Heart left ventricle (tissue), 16 donors: ENCODE results near the gene CYB561D1. TPM values are rescaled to one million over a fixed set of nuclear protein-coding genes. Genes with fewer than 3 reads are reported as not detected.
A peak's percentile ranks its signal among the peaks of the same experiment; 100 is the strongest.

Source experiments
- ATAC-seq, 4 donors: fragments of 200-7000 bp; cut with Tn5 transposase; one replicate each; pipeline ENCODE4 v1.9.1; 2020 to 2022; ENCODE audit warnings: moderate library complexity in 4 of 4, mild to moderate bottlenecking in 3 of 4, moderate number of reproducible peaks in 1 of 4
- DNase-seq, 5 donors: peaks; one replicate each; pipeline ENCODE4 v3.0.0-alpha.2; 2020
- H3K27ac ChIP-seq, 12 donors: fragments of 200-600 bp; sonication (generic) in 4 of 12; one replicate each; pipeline versions ENCODE4 v1.5.0 to v1.8.0; 2016 to 2022; ENCODE audit warnings: mild to moderate bottlenecking in 2 of 12
- H3K27me3 ChIP-seq, 9 donors: fragments of 200-600 bp; sonication (generic) in 2 of 9; one replicate each; pipeline versions ENCODE4 v1.5.1 to v1.8.0; 2016 to 2022; ENCODE audit warnings: mild to moderate bottlenecking in 3 of 9
- H3K36me3 ChIP-seq, 9 donors: fragments of 200-600 bp; sonication (generic) in 2 of 9; one replicate each; pipeline versions ENCODE4 v1.5.0 to v1.8.0; 2018 to 2022; ENCODE audit warnings: mild to moderate bottlenecking in 2 of 9
- H3K4me1 ChIP-seq, 12 donors: fragments of 200-600 bp; sonication (generic) in 4 of 12; one replicate each; pipeline versions ENCODE4 v1.5.0 to v1.8.0; 2016 to 2022; ENCODE audit warnings: mild to moderate bottlenecking in 3 of 12
- H3K4me3 ChIP-seq, 12 donors: fragments of 200-600 bp; sonication (generic) in 4 of 12; one replicate each; pipeline versions ENCODE4 v1.5.0 to v1.8.0; 2017 to 2022; ENCODE audit warnings: mild to moderate bottlenecking in 9 of 12, moderate library complexity in 4 of 12
- H3K9me3 ChIP-seq, 12 donors: fragments of 200-600 bp; sonication (generic) in 4 of 12; one replicate each; pipeline versions ENCODE4 v1.5.0 to v1.8.0; 2016 to 2022; ENCODE audit warnings: mild to moderate bottlenecking in 1 of 12
- CTCF ChIP-seq, 12 donors: fragments of 200-600 bp; sonication (generic) in 4 of 12; IDR thresholded peaks; one replicate each; pipeline versions ENCODE4 v1.5.0 to v1.8.0; 2018 to 2022; ENCODE audit warnings: antibody characterized with exemption in 12 of 12, mild to moderate bottlenecking in 5 of 12
- POLR2A ChIP-seq, 2 donors: fragments of 450-650 bp; IDR thresholded peaks; one replicate each; pipeline ENCODE4 v1.6.1; 2017; ENCODE audit warnings: antibody characterized with exemption in 2 of 2, mild to moderate bottlenecking in 2 of 2, moderate library complexity in 2 of 2
- WGBS, 4 donors: extraction: QIAGEN DNeasy Blood & Tissue Kit in 2 of 4; methylation state at CpG; one replicate each; pipeline versions ENCODE4 v1.1.5 to v1.1.7; 2013 to 2018; 5-methylcytosine and 5-hydroxymethylcytosine counted together
- intact Hi-C, 10 donors: fragments of 100-400 bp; cut with DNase I; formaldehyde crosslinking; loops; one replicate each; pipeline versions ENCODE4 v1.11.1 to v1.14.2; 2022
- polyA plus RNA-seq, 2 donors: library from polyadenylated mRNA; stranded (reverse); fragments of 200-250 nt; gene quantifications; one replicate each; pipeline ENCODE4 v1.2.3, GENCODE V29; 2013
- total RNA-seq, 9 donors: library from RNA; depleted of rRNA in 2 of 9; stranded (reverse); fragments of >200 nt in 2 of 9; fragmentation: NEBNext Ultra II Directional in 3 of 9; extraction: Animal tissue kit (Norgen Biotek cat#: 25700) in 3 of 9; gene quantifications; one replicate each; pipeline versions ENCODE4 v1.1.0 to v1.2.4, GENCODE V29; 2016 to 2023
- donor health status: ischemic (EF 13 %, LVEDD 7.1; RV severe dilation, severe dysfunction).
- donor health status: healthy with polysubstance abuse.
- donor health status: DM: no; HTN: yes; CAD: no.
- donor health status: DM: no; HTN: no; CAD: no.
- donor health status: ischemic (EF 25% LVEDD 6.9; RV normal size, moderate dysfunction).
- donor health status: ischemic (EF 25% LVEDD 5.7; RV mildly dilated, moderate dysfunction).
- donor health status: healthy.
- donor health status: DM: yes; HTN: yes; CAD: no.
- donor health status: ischemic (EF 35%, LVEDD 5.7; RV mildly dilated, moderate dysfunction).
- donor health status: nonischemic (EF 11% LVEDD 7.7; RV severe dilation, severe dysfunction).
- donor health status: DM: yes; HTN: yes; CAD: no.
- donor health status: PGD.
- donor health status: ischemic (EF 29% LVEDD 5.4; RV normal size, mild dysfunction).
- donor health status: nonischemic (EF 23%, LVEDD 6.1; RV moderate dilation, normal function).

The CYB561D1 gene
- total and polyA plus RNA-seq, 11 donors: 2.1 to 8.4 (median 5.1) TPM

- peaks cover 0 to 34% (median 6%) of the 10 kb centered on the region in 12 donors for H3K4me1 ChIP-seq
Observed at GRCh38 chr1:109499661-109500536, 6.0 kb downstream of the CYB561D1 start.

GRCh38 chr1:109500941-109501381 lies 7.1 kb downstream of the CYB561D1 start:
- ATAC-seq: no peak
- Histone ChIP-seq H3K4me3 (no peak overlapping the region), H3K27ac (peak overlapping the region in 2 of 12 donors; percentile 51 to 60), H3K36me3 (peaks cover 0 to 51% (median 29%) of the 10 kb centered on the region in 9 donors), H3K9me3 (no peaks in the 10 kb centered on the region), H3K27me3 (no peaks in the 10 kb centered on the region), H3K4me1 (peaks cover 0 to 28% (median 2%) of the 10 kb centered on the region in 12 donors)
- DNase-seq: no peak
- TF ChIP-seq POLR2A (IDR thresholded peaks at IDR 0.05): no peak
- TF ChIP-seq CTCF (IDR thresholded peaks at IDR 0.05): no peak
- 45 to 53% (median 50%) methylated on average over 5 of the region's 5 CpGs for WGBS, 4 donors
- intact Hi-C loops: no loop called here

More at GRCh38 chr1:109499661-109500536, 6.0 kb downstream of the CYB561D1 start:
- TF ChIP-seq POLR2A (IDR thresholded peaks at IDR 0.05) (no peak), CTCF (IDR thresholded peaks at IDR 0.05) (peak in 9 of 12 donors; percentile 20 to 46 (median 39))
- ATAC-seq (peak in 1 of 4 donors; percentile 30), DNase-seq (no peak)
- H3K4me3 ChIP-seq: no peak overlapping the region
- no peaks in the 10 kb centered on the region for H3K9me3 ChIP-seq
- peak overlapping the region in 1 of 12 donors; percentile 51 for H3K27ac ChIP-seq
- H3K27me3 ChIP-seq: no peaks in the 10 kb centered on the region
- peaks cover 0 to 53% (median 31%) of the 10 kb centered on the region in 9 donors for H3K36me3 ChIP-seq
- WGBS, 4 donors: 72 to 80% (median 75%) methylated on average over 3 to 4 of the region's 4 CpGs
- intact Hi-C loops: loop anchor here in 1 of 10 donors (2.0 kb wide), 1 partner anchor 31 kb away; no protein-coding TSS in a partner anchor

GRCh38 chr1:109501644-109502363 lies 7.9 kb downstream of the CYB561D1 start:
- ATAC-seq (no peak), DNase-seq (no peak)
- Histone ChIP-seq H3K27me3 (no peaks in the 10 kb centered on the region), H3K9me3 (no peaks in the 10 kb centered on the region), H3K27ac (peak overlapping the region in 1 of 12 donors; percentile 60), H3K36me3 (peaks cover 0 to 42% (median 20%) of the 10 kb centered on the region in 9 donors), H3K4me1 (peaks cover 0 to 28% (median 2%) of the 10 kb centered on the region in 12 donors), H3K4me3 (no peak overlapping the region)
- no peak for TF ChIP-seq POLR2A (IDR thresholded peaks at IDR 0.05)
- TF ChIP-seq CTCF (IDR thresholded peaks at IDR 0.05): no peak
- 67 to 79% (median 76%) methylated on average over 5 of the region's 5 CpGs for WGBS, 4 donors
- intact Hi-C loops: no loop called here
